IMR-90 (cell line): ENCODE data around the gene SH2B3. TPM values are rescaled to one million over a fixed set of nuclear protein-coding genes. Genes with fewer than 3 reads are reported as not detected.

Source experiments
- ATAC-seq: fragments of 200-7000 bp; cut with Tn5 transposase; 2 replicates; pipeline ENCODE4 v1.9.1; 2020; ENCODE audit warnings: low read depth, mild to moderate bottlenecking, moderate library complexity
- BruUV-seq: library from RNA; stranded (reverse); fragments of 400-500 nt; replicated peaks from 2 replicates; lab custom pipeline; 2021; lab: Mats Ljungman, UMichigan
- CTCF ChIA-PET: fragments of 300-600 bp; formaldehyde crosslinking; extraction: SDS; loops from one replicate; lab custom pipeline; 2021; ENCODE audit warnings: antibody characterized with exemption; lab: Yijun Ruan, JAX
- POLR2A ChIA-PET: fragments of 300-600 bp; sonication (Branson Sonifier 250); formaldehyde crosslinking; loops from one replicate; lab custom pipeline; 2022; ENCODE audit warnings: antibody characterized with exemption; ENCODE audit not compliant: unreplicated experiment; lab: Charles Lee
- DNase-seq: peaks from one replicate; pipeline ENCODE4 v3.0.0; 2013
- H2AFZ ChIP-seq: replicated peaks from 2 replicates; pipeline ENCODE3; 2013; ENCODE audit warnings: low read length, mild to moderate bottlenecking; ENCODE audit not compliant: poor library complexity
- H2AK5ac ChIP-seq: 2 replicates; pipeline ENCODE4 v1.6.1; 2013; ENCODE audit warnings: low read depth, low read length, inconsistent platforms
- H2AK9ac ChIP-seq: replicated peaks from 2 replicates; pipeline ENCODE3; 2013; ENCODE audit warnings: mild to moderate bottlenecking, low read depth, low read length, moderate library complexity; ENCODE audit not compliant: poor library complexity
- H2BK120ac ChIP-seq: 2 replicates; pipeline ENCODE4 v1.6.1; 2013; ENCODE audit warnings: low read depth, low read length, inconsistent platforms
- H2BK15ac ChIP-seq: 3 replicates; pipeline ENCODE4 v1.6.1; 2013; ENCODE audit warnings: low read depth, low read length, inconsistent platforms
- H2BK20ac ChIP-seq: 2 replicates; pipeline ENCODE4 v1.6.1; 2013; ENCODE audit warnings: low read depth, mild to moderate bottlenecking, inconsistent platforms, low read length, moderate library complexity
- H2BK5ac ChIP-seq: 2 replicates; pipeline ENCODE4 v1.6.1; 2013; ENCODE audit warnings: mild to moderate bottlenecking, low read depth, low read length, inconsistent platforms; ENCODE audit not compliant: poor library complexity, severe bottlenecking
- H3K14ac ChIP-seq: replicated peaks from 2 replicates; pipeline ENCODE4 v1.6.1; 2013; ENCODE audit warnings: low read depth, low read length, inconsistent platforms
- H3K18ac ChIP-seq: 2 replicates; pipeline ENCODE4 v1.6.1; 2013; ENCODE audit warnings: low read depth, low read length, control low read depth
- H3K23ac ChIP-seq: 2 replicates; pipeline ENCODE4 v1.6.1; 2013; ENCODE audit warnings: low read depth, low read length, inconsistent platforms
- H3K27ac ChIP-seq: 2 replicates; pipeline ENCODE4 v1.5.1; 2013; ENCODE audit warnings: mild to moderate bottlenecking, control low read depth, low read length; ENCODE audit not compliant: insufficient read depth
- H3K27me3 ChIP-seq: 2 replicates; pipeline ENCODE4 v1.6.1; 2013; ENCODE audit warnings: low read length; ENCODE audit not compliant: control insufficient read depth, insufficient read depth
- H3K36me3 ChIP-seq: 2 replicates; pipeline ENCODE4 v1.6.1; 2013; ENCODE audit warnings: low read length, mixed read lengths; ENCODE audit not compliant: control insufficient read depth, insufficient read depth
- H3K4ac ChIP-seq: 2 replicates; pipeline ENCODE4 v1.6.1; 2013; ENCODE audit warnings: low read depth, low read length, inconsistent platforms
- H3K4me1 ChIP-seq: 2 replicates; pipeline ENCODE4 v1.6.1; 2013; ENCODE audit warnings: low read length, mixed read lengths; ENCODE audit not compliant: control insufficient read depth, insufficient read depth
- H3K4me2 ChIP-seq: 2 replicates; pipeline ENCODE4 v1.6.1; 2013; ENCODE audit warnings: low read depth, mild to moderate bottlenecking, control low read depth, low read length, moderate library complexity
- H3K4me3 ChIP-seq: 2 replicates; pipeline ENCODE4 v1.5.1; 2013; ENCODE audit warnings: low read depth, mild to moderate bottlenecking, control low read depth, low read length, moderate library complexity; ENCODE audit not compliant: insufficient read depth
- H3K56ac ChIP-seq: 2 replicates; pipeline ENCODE4 v1.6.1; 2013; ENCODE audit warnings: low read length, inconsistent platforms; ENCODE audit not compliant: insufficient read depth; ENCODE audit errors: extremely low read depth
- H3K79me1 ChIP-seq, 2 experiments: 2 replicates each; pipeline ENCODE4 v1.6.1; 2013; ENCODE audit warnings: low read length in 2 of 2, inconsistent platforms in 1 of 2, low read depth in 1 of 2
- H3K9ac ChIP-seq: 2 replicates; pipeline ENCODE4 v1.6.1; 2013; ENCODE audit warnings: low read depth, low read length, control low read depth
- H3K9me1 ChIP-seq: 2 replicates; pipeline ENCODE4 v1.6.1; 2013; ENCODE audit warnings: low read length, inconsistent platforms; ENCODE audit not compliant: insufficient read depth
- H3K9me3 ChIP-seq: 2 replicates; pipeline ENCODE4 v1.6.1; 2013; ENCODE audit warnings: low read length; ENCODE audit not compliant: control insufficient read depth, insufficient read depth
- H4K20me1 ChIP-seq: 2 replicates; pipeline ENCODE4 v1.6.1; 2013; ENCODE audit warnings: low read length, inconsistent platforms; ENCODE audit not compliant: insufficient read depth
- H4K5ac ChIP-seq: 2 replicates; pipeline ENCODE4 v1.6.1; 2013; ENCODE audit warnings: mild to moderate bottlenecking, low read depth, low read length, control low read depth
- H4K8ac ChIP-seq, 2 experiments: 2 replicates each; pipeline ENCODE4 v1.6.1; 2013; ENCODE audit warnings: low read depth in 2 of 2, low read length in 2 of 2, control low read depth in 1 of 2, inconsistent platforms in 1 of 2
- H4K91ac ChIP-seq: 2 replicates; pipeline ENCODE4 v1.6.1; 2013; ENCODE audit warnings: low read depth, low read length, inconsistent platforms; ENCODE audit not compliant: insufficient read depth
- BHLHE40 ChIP-seq: fragments of 150-350 bp; IDR thresholded peaks from 2 replicates; pipeline ENCODE4 v1.6.1; 2016; ENCODE audit warnings: mild to moderate bottlenecking, low read depth, low read length
- CEBPB ChIP-seq: IDR thresholded peaks from 2 replicates; pipeline ENCODE4 v1.6.1; 2012; ENCODE audit warnings: low read depth, low read length, improper control_type of control experiment
- CHD1 ChIP-seq: IDR thresholded peaks from 2 replicates; pipeline ENCODE4 v1.6.1; 2012; ENCODE audit warnings: low read depth, low read length, improper control_type of control experiment
- MAFK ChIP-seq: IDR thresholded peaks from 2 replicates; pipeline ENCODE4 v1.6.1; 2012; ENCODE audit warnings: low read depth, low read length, improper control_type of control experiment
- NFE2L2 ChIP-seq: fragments of 150-350 bp; IDR thresholded peaks from 2 replicates; pipeline ENCODE4 v1.6.1; 2016; ENCODE audit warnings: low read depth, mild to moderate bottlenecking, low read length
- POLR2A ChIP-seq: IDR thresholded peaks from 2 replicates; pipeline ENCODE4 v1.6.1; 2012; ENCODE audit warnings: mild to moderate bottlenecking, low read depth, low read length
- RCOR1 ChIP-seq: IDR thresholded peaks from 2 replicates; pipeline ENCODE4 v1.6.1; 2012; ENCODE audit warnings: mild to moderate bottlenecking, low read length, improper control_type of control experiment; ENCODE audit not compliant: insufficient replicate concordance
- RFX5 ChIP-seq: IDR thresholded peaks from 2 replicates; pipeline ENCODE4 v1.8.0; 2012; ENCODE audit warnings: low read depth, mild to moderate bottlenecking, low read length, moderate library complexity
- SMC3 ChIP-seq: fragments of 150-350 bp; IDR thresholded peaks from 2 replicates; pipeline ENCODE4 v1.6.1; 2016; ENCODE audit warnings: low read depth, mild to moderate bottlenecking, antibody characterized with exemption, low read length, moderate library complexity
- WGBS, 2 experiments: methylation state at CpG; one replicate each; pipeline versions ENCODE4 v1.1.5 to v1.1.7; 2013; ENCODE audit warnings: missing lambda C conversion rate in 2 of 2; ENCODE audit not compliant: insufficient read length in 1 of 2; ENCODE audit errors: extremely low coverage in 2 of 2; 5-methylcytosine and 5-hydroxymethylcytosine counted together
- dilution Hi-C: fragments of 300-500 bp; cut with HindIII; formaldehyde crosslinking; loops from one replicate; pipeline ENCODE4 v1.14.3; 2018; ENCODE audit warnings: low sequenced_read_pairs; ENCODE audit not compliant: unreplicated experiment
- in situ Hi-C: fragments of 300-500 bp; cut with MboI; formaldehyde crosslinking; loops from 3 replicates; pipeline ENCODE4 v1.14.3; 2019; ENCODE audit warnings: low sequenced_read_pairs, inconsistent platforms, mixed read lengths
- intact Hi-C: fragments of 100-400 bp; cut with micrococcal nuclease; formaldehyde crosslinking; loops from 2 replicates; pipeline ENCODE4 v1.10.0; 2022
- polyA plus RNA-seq, 3 experiments: library from polyadenylated mRNA; depleted of rRNA; stranded (reverse); fragments of >200 nt; gene quantifications; 2 replicates each; pipeline ENCODE4 v1.2.3, GENCODE V29; 2012; ENCODE audit warnings: low replicate concordance in 1 of 3
- total RNA-seq: library from RNA; depleted of rRNA; stranded (reverse); fragments of >200 nt; gene quantifications from 2 replicates; pipeline ENCODE4 v1.2.3, GENCODE V29; 2012
- TF ChIP-seq, protein P1 (sequence below): fragments of 150-350 bp; IDR thresholded peaks from 2 replicates; pipeline ENCODE4 v1.6.1; 2017; ENCODE audit warnings: mild to moderate bottlenecking, antibody characterized with exemption, low read length, low read depth
- TF ChIP-seq, protein P2 (sequence below): conservative IDR thresholded peaks from 2 replicates; pipeline ENCODE4 v1.5.1; 2012; ENCODE audit warnings: mild to moderate bottlenecking, low read depth, low read length, improper control_type of control experiment
- TF ChIP-seq, protein P3 (sequence below): fragments of 150-350 bp; IDR thresholded peaks from 2 replicates; pipeline ENCODE4 v1.6.1; 2016; ENCODE audit warnings: low read depth, mild to moderate bottlenecking, low read length, moderate library complexity, borderline replicate concordance

Gene SH2B3
- total and polyA plus RNA-seq, 2 of the 4 experiments (the other 2 are of a cell fraction) = 9.3 to 20.2 TPM

DNA sequence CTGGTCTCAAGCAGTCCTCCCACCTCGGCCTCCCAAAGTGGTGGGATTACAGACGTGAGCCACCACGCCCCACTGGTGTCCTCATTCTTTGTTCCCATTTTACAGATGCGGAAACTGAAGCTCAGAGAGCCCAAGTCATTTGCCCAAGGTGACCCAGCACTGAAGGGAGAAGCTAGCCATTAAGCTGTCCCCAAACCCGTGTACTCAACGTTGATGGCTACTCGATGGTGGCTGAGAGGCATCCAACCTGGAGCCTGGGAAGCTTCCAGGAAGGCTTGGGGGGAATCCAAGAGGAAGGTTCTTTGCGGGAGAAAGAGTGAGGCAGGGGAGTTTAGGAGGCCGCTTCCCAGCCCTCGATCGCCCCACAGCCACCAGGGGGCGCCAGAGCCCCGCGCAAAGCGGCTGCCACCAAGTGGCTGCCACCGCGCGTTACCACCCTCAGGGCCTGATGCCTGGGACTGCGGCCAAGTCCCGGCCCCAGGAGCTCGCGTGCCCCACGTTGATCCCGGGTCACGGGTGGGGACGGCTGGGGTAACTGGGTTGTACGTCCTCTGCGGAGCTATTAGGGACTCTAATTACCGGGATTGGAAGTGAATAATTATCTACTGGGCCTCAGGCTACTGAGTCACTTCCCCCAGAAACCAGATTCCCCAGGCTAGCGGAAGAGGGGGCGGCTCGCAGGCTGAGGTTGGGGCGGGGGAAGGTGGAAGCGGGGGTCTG lies 8.8 kb upstream of the SH2B3 start (continued):
- no peak for TF ChIP-seq CHD1
- peak; percentile 83 for TF ChIP-seq BHLHE40
- TF ChIP-seq CEBPB = no peak

DNA sequence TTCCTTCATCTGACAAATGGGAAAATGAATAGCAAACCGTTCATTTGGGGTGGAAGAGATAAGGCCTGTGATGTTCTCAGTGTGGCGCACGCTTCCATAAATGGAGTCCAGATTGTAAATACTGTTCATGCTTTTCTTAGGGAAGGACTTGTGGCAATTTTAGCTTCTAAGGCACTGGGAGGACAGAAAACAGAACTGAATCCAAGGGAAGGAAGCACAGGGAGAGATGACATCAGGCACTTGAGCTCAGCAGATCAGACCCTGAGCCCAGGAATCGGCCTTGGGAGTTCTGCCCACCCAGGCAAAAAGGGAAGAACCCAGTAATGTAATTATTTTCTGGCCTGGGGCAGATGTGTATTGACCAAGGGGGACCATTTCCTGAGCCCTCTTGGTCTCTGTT lies 7.2 kb upstream of the SH2B3 start:
- no peak overlapping the region for H3K27ac ChIP-seq
- H3K4me1 ChIP-seq = peaks cover 9% of the 10 kb centered on the region
- 0 out of 2 replicates have a peak, but pooled peaks cover 2% of the 10 kb centered on the region for H3K9me1 ChIP-seq
- H2BK20ac ChIP-seq = peak overlapping the region; percentile 94
- H3K4me2 ChIP-seq = no peak overlapping the region
- H4K91ac ChIP-seq = no peak overlapping the region
- no peak overlapping the region for H3K9ac ChIP-seq
- in situ Hi-C loops = no loop called here
- H4K20me1 ChIP-seq = no peaks in the 10 kb centered on the region
- H2BK120ac ChIP-seq = peak overlapping the region; percentile 63; the same call in 1 of the 2 replicates
- H2AK9ac ChIP-seq = no peak overlapping the region
- H2AFZ ChIP-seq = peak overlapping the region; percentile 47
- DNase-seq (no peak), ATAC-seq (no peak)
- H2AK5ac ChIP-seq = peak overlapping the region; percentile 83
- no peak overlapping the region for H2BK5ac ChIP-seq
- peak overlapping the region; percentile 29; the same call in 2 of the 3 replicates for H2BK15ac ChIP-seq
- H3K14ac ChIP-seq = 0 out of 2 replicates have a peak overlapping the region, but pooled peaks have one; percentile 68
- no peak overlapping the region for H4K5ac ChIP-seq
- no TSS peak for BruUV-seq
- no peak overlapping the region for H3K4me3 ChIP-seq
- intact Hi-C loops = loop anchor here (5.0 kb wide), 1 partner anchor 274 kb away; no protein-coding TSS in a partner anchor
- H3K4ac ChIP-seq = peak overlapping the region; percentile 41; the same call in 1 of the 2 replicates
- WGBS, 2 experiments = 87% methylated on average over 3 of the region's 4 CpGs; no CpG with 5 or more reads in 1 of the 2 experiments
- CTCF ChIA-PET = interaction anchor here (1.6 kb wide), 1 partner anchor 53 kb away, joined by 13 read pairs; no protein-coding TSS in a partner anchor
- POLR2A ChIA-PET = no interaction called here
- H3K56ac ChIP-seq = no peak overlapping the region
- no peaks in the 10 kb centered on the region for H3K79me1 ChIP-seq
- dilution Hi-C loops = no loop called here
- H3K18ac ChIP-seq = no peak overlapping the region
- no peaks in the 10 kb centered on the region for H3K36me3 ChIP-seq
- peak overlapping the region; percentile 44 to 47; a peak in 2 of 4 replicates for H4K8ac ChIP-seq
- H3K27me3 ChIP-seq = no peaks in the 10 kb centered on the region
- no peaks in the 10 kb centered on the region for H3K9me3 ChIP-seq
- H3K23ac ChIP-seq = no peak overlapping the region
- TF ChIP-seq, protein P1, sequence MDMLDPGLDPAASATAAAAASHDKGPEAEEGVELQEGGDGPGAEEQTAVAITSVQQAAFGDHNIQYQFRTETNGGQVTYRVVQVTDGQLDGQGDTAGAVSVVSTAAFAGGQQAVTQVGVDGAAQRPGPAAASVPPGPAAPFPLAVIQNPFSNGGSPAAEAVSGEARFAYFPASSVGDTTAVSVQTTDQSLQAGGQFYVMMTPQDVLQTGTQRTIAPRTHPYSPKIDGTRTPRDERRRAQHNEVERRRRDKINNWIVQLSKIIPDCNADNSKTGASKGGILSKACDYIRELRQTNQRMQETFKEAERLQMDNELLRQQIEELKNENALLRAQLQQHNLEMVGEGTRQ = no peak
- TF ChIP-seq MAFK = no peak
- no peak for TF ChIP-seq RFX5
- TF ChIP-seq, protein P2, sequence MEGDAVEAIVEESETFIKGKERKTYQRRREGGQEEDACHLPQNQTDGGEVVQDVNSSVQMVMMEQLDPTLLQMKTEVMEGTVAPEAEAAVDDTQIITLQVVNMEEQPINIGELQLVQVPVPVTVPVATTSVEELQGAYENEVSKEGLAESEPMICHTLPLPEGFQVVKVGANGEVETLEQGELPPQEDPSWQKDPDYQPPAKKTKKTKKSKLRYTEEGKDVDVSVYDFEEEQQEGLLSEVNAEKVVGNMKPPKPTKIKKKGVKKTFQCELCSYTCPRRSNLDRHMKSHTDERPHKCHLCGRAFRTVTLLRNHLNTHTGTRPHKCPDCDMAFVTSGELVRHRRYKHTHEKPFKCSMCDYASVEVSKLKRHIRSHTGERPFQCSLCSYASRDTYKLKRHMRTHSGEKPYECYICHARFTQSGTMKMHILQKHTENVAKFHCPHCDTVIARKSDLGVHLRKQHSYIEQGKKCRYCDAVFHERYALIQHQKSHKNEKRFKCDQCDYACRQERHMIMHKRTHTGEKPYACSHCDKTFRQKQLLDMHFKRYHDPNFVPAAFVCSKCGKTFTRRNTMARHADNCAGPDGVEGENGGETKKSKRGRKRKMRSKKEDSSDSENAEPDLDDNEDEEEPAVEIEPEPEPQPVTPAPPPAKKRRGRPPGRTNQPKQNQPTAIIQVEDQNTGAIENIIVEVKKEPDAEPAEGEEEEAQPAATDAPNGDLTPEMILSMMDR = no peak
- TF ChIP-seq, protein P3, sequence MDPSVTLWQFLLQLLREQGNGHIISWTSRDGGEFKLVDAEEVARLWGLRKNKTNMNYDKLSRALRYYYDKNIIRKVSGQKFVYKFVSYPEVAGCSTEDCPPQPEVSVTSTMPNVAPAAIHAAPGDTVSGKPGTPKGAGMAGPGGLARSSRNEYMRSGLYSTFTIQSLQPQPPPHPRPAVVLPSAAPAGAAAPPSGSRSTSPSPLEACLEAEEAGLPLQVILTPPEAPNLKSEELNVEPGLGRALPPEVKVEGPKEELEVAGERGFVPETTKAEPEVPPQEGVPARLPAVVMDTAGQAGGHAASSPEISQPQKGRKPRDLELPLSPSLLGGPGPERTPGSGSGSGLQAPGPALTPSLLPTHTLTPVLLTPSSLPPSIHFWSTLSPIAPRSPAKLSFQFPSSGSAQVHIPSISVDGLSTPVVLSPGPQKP = no peak
- no peak for TF ChIP-seq SMC3
- no peak for TF ChIP-seq POLR2A
- no peak for TF ChIP-seq RCOR1
- no peak for TF ChIP-seq NFE2L2
- TF ChIP-seq CHD1 = no peak
